Activated T-cell treated with anti-CD3 and anti-CD28 coated beads, Interleukin-2, amount 50 U/mL, for 1 hour (primary cell): ENCODE measurements around the gene TFR2.

Source experiments
- DNase-seq: peaks from one replicate; pipeline ENCODE4 v3.0.0-alpha.2; 2020

The TFR2 gene

DNA sequence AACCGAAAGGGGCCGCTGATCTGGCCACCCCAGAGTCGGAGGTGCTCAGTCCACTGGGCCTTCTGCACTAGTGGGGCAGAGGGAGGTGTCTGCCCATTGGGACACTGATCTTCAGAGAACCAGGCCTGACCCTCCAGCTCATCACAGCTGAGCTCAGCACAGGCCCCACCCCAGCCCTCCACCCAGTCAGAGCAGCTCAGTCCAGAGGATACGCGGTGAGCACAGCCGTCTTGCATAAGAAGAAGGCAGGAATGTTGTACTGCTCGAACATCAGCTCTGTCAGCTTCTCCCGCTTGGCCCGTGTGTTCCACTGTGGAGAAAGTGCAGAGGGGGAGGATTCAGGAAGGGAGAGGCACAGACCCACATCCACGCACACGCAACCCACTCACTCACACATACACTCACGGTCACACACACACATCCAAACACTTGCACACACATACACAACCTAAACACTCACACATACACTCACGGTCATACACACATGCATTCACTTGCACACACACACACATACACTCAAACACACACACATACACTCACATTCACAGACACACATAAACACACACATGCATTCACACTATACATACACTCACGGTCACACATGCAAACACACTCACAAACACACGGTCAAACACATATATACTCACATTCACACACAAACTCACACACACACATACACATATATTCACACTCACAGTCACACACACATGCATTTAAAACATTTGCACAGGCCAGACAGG, 8.6 kb upstream of the TFR2 start:
- no peak for DNase-seq

DNA sequence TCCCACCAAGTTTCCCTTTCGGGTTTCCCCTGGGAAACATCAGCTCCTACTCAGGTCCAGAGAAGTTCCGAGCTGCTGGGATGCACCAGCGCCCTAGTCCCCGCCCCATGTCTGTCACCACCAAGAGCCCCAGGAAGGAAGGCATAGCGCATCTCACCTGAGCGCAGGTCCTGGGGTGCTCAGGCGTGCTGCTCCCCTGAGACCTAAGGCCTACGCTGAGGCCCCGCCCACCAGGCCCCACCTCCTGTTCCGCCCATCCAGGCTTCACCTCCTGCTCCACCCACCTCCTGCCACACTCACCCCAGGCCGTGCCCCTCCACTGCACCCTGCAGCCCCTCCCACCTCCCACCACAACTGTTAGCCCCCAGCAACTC, 1.2 kb upstream of the TFR2 start:
- DNase-seq = peak; percentile 29

DNA sequence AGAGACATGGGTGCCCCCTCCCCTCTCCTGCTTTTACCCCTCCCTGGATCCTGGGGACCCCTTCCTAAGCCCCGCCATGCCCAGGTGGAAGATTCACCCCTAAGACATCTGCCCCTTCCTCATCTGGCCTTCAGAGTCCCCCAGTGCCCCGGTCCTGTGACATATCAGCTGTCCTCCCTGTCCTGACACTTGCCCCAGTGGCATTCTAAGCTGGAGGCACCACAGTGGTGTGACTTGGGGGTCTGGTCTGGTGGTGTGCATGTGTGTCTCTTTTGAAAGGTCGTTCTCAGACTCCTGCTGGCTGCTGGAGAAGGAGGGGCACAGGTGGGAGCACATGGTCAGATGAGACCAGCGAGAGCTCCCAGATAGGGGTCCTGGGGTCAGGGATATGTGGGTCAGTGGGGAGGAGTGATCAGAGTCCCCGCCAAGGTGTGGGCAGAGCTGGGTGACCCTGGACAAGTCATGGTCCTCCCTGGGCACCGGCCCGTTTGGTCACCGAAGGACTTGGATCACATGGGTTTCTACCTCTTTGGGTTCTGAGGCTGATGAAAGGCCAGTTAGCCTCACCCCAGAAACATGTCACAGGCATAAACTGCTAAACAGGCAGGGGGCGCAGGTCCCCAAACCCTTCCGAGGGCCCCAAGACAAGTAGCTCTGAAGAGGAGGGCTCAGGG, 645 bp upstream of the TFR2 start:
- DNase-seq = no peak

DNA sequence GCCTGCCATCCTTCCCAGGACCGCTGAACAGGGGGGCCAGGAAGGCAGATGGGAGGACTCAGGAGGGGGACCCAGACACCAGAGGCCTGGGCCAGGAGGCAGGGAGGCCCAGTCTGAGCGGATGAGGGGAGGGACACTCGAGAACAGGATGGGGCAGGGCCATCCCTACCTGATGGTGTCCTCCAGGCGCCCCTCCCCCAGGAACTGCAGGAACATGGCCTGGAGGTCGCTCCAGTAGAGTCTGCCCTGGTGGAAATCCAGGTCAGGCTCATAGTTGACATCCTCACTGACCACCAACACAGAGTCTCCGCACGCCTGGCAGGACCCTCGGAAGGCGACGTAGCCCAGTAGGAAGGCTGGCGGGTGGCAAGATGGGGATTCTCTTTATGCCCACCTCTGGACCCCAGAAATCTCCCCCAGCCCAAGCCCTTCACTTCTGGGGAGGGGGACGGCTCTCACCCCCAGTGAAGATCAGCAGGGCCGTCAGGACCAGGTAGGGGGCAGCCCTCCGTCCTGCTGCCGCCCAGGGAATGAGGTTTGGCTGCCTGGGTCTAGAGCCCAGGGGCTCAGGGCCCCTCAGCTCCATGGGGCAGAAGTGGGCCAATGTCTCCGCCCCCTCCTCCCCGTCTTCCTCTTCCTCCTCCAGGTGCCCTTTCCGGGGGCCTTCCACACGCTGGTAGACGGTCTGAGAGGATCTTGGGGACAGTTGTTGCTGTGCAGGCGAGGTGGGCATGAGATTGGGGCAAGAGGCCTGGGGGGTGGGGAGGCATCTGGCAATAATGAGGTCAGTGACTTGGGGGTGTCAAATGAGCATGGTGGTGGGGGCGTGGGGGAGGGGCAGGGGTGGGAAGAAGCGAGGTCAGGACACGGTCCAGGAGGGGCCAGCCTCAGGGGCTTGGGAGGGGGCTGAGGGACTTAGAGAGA, 573 bp downstream of the TFR2 start:
- no peak for DNase-seq

DNA sequence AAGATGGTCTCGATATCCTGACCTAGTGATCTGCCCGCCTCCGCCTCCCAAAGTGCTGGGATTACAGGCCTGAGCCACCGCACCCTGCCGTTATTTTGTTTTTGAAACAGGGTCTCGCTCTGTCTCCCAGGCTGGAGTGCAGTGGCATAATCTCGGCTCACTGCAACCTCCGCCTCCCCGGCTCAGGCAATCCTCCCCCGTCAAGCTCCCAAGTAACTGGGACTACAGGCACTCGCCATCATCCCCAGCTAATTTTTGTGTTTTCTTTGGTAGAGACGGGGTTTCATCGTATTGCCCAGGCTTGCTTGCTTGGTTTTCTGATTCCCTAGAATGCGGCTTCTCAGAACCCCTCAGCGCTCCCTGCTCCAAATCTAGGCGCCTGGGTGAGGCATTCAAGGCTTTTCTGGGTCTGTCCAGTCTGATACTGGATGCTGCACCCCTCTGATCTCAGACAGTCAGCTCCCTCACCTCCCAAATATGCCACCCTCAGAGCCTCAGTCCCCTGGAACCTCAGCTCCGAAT, 1.3 kb downstream of the TFR2 start:
- no peak for DNase-seq

DNA sequence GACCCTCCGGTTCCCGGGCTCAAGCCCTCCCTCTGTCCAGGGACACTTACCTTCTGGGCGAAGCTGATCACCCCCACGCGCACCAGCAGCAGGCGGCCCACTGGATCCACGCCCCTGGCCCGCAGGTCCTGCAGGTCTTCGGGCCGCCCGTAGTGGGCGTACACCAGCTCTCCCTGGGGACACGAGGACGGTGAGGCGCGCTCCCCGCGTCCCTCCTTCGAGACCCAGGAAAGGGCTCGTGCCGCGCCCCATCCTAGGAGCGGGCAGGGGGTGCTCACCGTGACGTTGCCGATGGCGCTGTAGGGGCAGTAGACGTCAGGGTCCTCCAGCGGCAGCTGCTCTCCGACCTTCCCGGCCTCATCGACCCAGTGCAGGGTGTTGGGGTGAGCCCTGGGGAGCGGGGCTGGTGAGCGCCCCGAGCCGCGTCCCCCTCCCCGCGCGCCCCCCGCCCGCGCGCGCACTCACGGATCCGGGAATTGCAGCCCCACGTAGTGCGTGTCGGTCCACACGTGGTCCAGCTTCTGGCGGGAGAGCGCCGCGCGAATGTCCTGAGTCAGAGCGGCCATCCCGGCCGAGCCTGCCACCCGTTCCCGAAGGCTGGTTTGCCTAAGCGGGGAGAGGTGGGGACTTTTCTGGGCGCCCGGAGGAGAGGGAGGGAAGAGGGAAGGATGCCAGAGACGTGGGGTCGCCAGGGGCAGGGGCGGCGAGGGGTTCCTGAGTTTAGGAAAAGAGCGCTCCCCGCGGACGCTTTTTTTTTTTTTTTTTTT, 8.2 kb downstream of the TFR2 start:
- DNase-seq = peak; percentile 67

DNA sequence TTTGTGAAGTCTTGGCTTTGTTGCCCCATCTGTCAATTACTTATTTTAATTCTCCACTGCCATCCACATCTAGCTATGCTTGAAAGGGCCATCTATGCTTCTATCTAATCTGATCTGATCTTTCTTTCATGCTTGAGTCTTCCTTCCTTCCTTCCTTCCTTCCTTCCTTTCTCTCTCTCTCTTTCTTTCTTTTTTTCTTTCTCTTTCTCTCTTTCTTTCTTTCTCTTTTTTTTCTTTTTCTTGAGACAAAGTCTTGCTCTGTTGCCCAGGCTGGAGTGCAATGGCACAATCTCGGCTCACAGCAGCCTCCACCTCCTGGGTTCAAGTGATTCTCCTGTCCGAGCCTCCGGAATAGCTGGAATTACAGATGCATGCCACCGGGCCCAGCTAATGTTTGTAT, 11.3 kb downstream of the TFR2 start:
- no peak for DNase-seq

DNA sequence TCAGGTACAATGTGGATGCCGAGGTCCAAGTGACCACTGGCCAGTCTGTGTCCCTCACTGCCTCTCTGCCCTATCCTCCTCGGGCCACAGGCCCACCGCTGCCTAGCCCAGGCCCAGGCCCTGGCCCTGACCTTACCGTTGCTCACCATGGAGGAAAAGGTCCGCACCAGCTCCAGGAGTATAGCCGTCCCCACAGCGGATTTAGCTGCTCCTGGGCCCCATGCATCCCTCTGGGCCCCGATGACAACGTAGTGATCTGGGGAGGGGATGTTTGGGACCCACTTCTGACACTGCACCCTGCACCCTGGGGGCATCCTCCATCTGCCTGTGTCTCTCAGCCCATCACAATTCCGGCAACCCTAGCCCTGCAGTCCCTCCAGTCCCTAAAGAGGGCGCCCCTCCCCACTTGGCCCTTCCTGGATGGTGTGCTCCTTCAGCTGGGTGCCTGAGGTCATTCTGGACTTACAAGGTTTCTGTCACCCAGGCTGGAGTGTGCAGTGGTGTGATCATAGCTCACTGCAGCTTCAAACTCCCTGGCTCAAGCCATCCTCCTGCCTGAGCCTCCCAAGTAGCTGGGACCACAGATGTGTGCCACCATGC, 12.1 kb downstream of the TFR2 start:
- no peak for DNase-seq

DNA sequence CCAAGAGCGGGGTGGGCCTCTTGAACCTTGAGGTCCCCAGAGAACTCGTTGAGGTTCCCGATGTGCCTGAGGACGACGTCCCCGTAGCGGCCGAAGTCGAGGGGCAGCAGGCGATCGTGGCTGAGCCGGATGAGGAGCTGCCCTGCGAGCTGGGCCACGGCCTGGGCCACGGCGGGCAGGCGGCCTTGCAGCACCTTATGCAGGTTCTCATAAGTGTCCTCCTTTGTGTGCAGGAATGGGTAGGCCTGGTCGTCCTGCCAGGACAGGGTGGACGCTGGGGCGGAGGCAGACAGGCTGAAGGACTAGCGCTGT, 14.2 kb downstream of the TFR2 start:
- no peak for DNase-seq

DNA sequence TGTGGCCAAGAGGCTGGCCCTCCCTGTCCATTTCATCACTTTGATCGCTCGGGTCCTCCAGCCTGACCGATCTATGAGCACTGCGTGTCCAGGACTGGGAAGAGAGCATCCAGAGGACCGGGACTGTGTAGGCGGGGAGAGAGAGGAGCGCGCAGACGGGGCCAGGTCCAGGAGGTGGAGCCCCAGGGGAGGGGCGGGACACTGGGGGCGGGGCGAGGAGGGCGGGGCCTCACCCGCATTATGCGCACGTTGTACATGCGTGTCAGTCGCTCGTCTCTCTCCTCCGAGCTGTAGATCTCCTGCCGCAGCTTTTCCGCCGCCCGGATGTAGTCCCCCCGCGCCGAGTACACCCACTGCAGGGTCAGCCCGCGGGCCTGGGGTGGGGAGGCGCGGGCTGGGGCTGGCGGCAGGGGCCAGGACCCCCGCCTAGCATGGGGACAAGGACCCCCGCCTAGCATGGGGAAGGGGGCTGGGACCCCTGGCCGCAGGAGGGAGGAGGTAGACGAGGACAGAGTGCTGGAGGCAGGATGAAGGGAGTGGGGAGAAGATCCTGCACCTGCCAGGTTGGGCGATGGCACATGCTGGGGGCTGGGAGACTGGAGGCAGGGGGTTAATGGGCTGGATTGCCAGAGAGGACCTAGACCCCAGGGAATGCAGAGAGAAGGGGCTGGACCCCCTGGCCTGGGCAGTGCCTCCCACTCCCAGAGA, 14.7 kb downstream of the TFR2 start:
- DNase-seq = peak; percentile 91

DNA sequence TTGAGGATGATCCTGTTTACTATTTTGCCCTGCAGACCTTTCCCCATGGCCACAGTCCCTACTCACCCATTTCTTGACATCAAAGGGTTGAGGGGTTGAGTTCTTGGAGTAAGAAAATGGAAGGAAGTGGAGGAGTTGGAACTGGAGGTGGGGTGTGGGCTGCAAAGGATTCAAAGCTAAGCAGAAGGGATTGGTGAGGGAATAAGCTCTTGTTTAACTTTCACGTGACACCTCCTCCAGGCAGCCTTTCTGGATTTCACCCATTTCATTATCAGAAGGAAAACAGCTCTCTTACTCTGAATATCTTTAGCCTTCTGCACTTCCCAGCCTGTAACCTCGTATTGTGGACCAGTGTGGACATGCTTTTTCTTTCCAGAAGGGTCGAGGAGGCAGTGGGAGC, 15.3 kb downstream of the TFR2 start:
- DNase-seq = no peak

DNA sequence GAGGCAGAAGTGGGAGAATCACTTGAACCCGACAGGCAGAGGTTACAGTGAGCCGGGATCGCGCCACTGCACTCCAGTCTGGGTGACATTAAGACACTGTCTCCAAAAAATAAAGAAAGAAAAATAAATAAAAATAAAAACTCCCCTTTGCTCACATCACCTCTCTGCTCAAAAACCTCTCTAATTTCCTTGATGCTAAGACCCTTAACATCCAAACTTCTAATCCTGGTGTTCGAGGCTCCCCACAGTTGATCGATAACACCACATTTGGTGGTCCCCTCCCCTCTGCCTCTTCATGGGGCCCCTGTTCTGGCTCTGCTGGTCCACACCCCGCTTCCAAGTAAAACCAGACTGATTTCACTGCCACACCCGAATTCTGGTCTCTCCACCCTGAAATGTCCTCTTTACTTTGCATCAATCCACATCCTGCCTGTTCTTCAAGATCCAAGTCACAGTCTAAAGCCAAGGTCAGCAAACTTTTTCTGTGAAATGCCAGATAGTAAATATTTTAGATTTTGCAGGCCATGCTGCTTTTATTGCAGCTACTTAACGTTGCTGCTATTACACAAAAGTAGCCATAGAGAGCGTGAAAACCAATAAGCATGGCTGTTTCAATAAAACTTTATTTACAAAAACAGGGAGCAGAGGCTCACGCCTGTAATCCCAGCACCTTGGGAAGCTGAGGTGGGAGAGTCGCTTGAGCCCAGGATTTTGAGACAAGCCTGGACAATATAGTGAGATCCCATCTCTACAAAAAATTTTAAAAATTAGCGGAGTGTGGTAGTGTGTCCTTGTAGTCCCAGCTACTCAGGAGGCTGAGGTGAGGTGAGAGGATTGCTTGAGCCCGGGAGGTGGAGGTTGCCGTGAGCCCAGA, 17.2 kb downstream of the TFR2 start:
- no peak for DNase-seq

DNA sequence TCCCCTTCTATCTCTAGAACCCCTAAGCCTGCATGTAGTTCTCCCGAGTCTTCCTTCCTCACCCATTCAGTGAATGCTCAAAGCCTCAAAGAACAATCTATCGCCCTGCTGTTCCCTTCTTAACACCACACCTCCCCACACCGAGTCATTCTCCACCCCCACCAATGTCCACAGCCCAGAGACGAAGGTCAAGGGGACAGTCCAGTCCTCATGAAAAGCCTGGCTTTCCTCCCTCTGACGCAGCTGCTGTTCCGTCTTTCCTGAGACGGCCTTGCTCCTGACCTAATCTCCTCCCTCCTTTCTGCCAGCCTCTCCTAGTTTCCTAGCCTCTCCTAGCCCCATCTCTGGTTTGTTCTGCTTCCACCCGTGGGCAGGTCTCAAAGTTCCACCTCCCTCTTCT, 19.8 kb downstream of the TFR2 start:
- DNase-seq = no peak

DNA sequence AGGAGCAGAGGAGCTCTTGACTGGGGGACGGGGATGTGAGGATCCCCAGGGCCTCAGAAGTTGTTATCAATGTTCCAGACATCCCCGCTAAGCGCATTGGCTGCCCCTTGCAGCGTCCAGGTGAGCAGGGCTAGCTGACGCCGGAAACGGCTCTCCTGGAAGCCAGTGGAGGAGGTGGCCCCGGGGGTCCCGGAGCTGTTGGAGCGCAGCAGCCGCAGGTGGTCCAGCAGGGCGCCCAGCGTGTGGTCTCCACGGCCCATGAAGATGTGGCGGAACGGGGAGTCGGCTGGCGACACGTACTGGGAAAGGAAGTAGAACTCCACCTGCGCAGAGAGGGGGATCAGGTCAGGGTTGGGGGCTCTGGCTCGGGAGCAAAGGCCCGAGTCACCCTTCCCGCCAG, 20.5 kb downstream of the TFR2 start:
- DNase-seq = no peak

DNA sequence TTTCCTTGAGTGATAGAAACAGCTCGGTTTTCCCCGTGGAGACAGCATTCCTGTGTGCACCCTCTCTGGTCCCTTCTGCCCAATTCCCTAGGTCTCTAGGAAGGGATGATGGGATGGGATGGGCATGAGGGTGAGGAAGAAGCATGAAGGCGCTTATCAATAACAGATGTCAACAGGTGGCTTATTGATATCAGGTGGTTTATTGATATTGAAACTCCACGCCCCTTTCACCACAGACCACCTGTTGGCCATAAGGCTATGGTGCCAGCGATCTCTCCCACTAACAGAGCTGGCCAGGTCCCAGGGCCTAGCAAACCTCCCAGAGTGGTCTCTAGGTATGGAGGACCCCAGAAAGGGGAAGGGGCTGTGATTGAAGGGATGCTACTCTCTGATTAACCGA, 21.1 kb downstream of the TFR2 start:
- no peak for DNase-seq

DNA sequence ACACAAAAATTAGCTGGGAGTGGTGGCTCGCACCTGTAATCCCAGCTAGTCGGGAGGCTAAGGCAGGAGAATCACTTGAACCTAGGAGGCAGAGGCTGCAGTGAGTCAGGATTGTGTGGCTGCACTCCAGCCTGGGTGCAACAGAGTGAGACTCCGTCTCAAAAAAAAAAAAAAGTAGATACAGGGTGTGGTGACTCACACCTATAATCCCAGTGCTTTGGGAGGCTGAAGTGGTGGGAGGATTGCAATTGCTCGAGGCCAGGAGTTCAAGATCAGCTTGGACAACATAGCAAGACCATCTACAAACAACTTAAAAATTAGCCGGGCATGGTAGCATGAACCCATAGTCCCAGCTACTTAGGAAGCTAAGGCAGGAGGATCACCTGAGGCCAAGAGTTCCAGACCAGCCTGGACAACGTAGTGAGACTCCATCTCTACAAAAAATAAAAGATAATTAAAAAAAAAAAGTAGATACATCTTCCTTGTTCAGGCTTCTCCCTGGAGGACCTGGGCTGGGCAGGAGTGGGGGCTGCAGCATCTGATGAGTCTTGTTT, 27.0 kb downstream of the TFR2 start:
- no peak for DNase-seq

DNA sequence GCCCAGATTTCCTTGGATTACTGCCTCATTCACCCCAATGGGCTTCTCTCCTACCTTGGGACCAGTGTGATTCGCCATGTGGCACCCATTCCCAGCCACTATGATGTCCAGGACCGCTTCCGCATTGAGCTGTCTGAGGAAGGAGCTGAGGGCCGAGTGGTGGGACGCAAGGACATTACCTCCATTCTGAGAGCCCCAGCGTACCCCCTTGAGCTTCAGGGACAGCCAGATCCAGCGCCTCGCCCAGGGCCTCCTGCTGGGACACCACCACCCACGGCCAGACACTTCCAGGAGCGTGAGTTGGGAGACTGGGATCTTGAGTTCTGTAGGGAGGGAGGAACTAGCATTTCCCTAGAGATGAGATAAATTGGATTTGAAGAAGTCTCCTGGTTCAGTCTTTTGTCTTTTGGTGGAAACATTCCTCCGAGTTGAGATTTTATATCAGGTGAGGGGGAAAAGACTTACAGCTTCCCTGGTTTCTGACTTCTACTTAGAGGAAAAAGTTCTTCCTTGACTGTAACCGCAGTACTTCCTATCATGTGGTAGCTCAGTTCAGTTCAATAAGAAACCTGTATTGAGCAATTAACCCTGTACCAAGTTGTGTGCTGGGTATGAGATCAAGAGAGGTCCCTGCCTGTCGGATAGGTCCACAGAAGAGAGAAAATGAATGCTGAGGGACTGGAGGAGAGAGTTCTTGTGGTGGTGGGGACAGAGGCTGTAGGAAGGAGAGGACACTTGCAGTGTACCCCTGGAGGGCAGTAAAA, 27.8 kb downstream of the TFR2 start:
- DNase-seq = no peak

DNA sequence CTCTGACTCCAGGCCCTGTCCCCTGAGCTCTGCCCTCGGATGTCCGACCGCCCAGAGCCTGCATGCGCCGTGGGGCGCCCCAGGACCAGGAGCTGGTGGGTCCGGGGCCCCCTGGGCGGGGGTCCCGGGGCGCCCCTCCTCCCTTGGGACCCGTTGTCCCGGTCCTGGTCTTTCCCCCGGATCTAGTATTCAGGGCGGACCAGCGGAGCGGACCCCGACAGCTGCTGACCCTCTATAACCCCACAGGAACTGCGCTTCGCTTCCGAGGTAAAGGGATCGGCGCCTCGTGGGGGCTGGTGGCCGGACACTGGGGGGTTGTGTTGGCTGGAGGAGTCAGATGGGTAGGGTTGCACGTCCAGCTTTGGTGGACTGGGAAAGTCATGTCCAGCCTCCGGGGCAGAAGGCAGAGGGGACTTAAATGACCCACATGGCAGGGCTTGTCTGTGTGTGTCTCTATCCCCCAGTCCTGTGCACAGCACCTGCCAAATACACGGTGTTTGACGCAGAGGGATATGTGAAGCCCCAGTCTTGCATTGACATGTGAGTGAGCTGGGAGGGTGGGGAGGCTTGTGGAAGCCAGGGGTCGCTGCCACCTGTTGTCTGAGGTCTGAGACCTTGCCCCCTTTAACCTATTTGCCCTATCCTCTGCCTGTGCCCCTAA, 28.5 kb downstream of the TFR2 start:
- DNase-seq = peak; percentile 42
